A673 (cell line): ENCODE results near the gene AP4B1. TPM values are rescaled to one million over a fixed set of nuclear protein-coding genes. Genes with fewer than 3 reads are reported as not detected.

Experiments used
- BruUV-seq: library from RNA; stranded (reverse); fragments of 400-500 nt; replicated peaks from 2 replicates; lab custom pipeline; 2021; lab: Mats Ljungman, UMichigan
- CTCF ChIA-PET: fragments of 300-600 bp; sonication (Branson Sonifier 250); formaldehyde crosslinking; loops from one replicate; lab custom pipeline; 2022; ENCODE audit warnings: antibody characterized with exemption; lab: Charles Lee
- POLR2A ChIA-PET: fragments of 300-600 bp; sonication (Branson Sonifier 250); formaldehyde crosslinking; loops from one replicate; lab custom pipeline; 2022; ENCODE audit warnings: antibody characterized with exemption; ENCODE audit not compliant: low non-redundant PET; lab: Charles Lee
- DNase-seq: peaks from one replicate; pipeline ENCODE4 v3.0.0-alpha.2; 2015; ENCODE audit warnings: low spot score
- H3K27ac ChIP-seq: fragments of 200-600 bp; sonication (generic); 2 replicates; pipeline ENCODE4 v1.5.1; 2016; ENCODE audit warnings: mixed run types, low read depth, mild to moderate bottlenecking, mixed read lengths, antibody characterized with exemption, low read length; ENCODE audit not compliant: poor library complexity, severe bottlenecking
- H3K27me3 ChIP-seq: fragments of 200-600 bp; sonication (generic); replicated peaks from 2 replicates; pipeline ENCODE4 v1.6.1; 2017; ENCODE audit warnings: mixed run types, low read depth, mild to moderate bottlenecking, mixed read lengths, antibody characterized with exemption, low read length; ENCODE audit not compliant: insufficient read depth, poor library complexity
- H3K36me3 ChIP-seq: fragments of 200-600 bp; sonication (generic); 2 replicates; pipeline ENCODE4 v1.6.1; 2016; ENCODE audit warnings: mixed run types, mild to moderate bottlenecking, mixed read lengths, antibody characterized with exemption, low read length; ENCODE audit not compliant: insufficient read depth, poor library complexity, severe bottlenecking
- H3K4me1 ChIP-seq: fragments of 200-600 bp; sonication (generic); 2 replicates; pipeline ENCODE4 v1.6.1; 2017; ENCODE audit warnings: mixed run types, mild to moderate bottlenecking, mixed read lengths, antibody characterized with exemption, low read length; ENCODE audit not compliant: insufficient read depth, poor library complexity, severe bottlenecking
- H3K4me3 ChIP-seq: fragments of 200-600 bp; sonication (generic); 2 replicates; pipeline ENCODE4 v1.5.1; 2016; ENCODE audit warnings: low read depth, mixed run types, mild to moderate bottlenecking, mixed read lengths, low read length; ENCODE audit not compliant: poor library complexity, severe bottlenecking
- H3K9me3 ChIP-seq: fragments of 200-600 bp; sonication (generic); 2 replicates; pipeline ENCODE4 v1.6.1; 2016; ENCODE audit warnings: mixed run types, low read depth, mild to moderate bottlenecking, mixed read lengths, antibody characterized with exemption, low read length; ENCODE audit not compliant: poor library complexity, severe bottlenecking
- EZH2 ChIP-seq: fragments of 200-600 bp; sonication (generic); IDR thresholded peaks from 2 replicates; pipeline ENCODE4 v1.6.1; 2017; ENCODE audit warnings: borderline replicate concordance, low read depth, mild to moderate bottlenecking, mixed read lengths, antibody characterized with exemption, low read length; ENCODE audit not compliant: poor library complexity, severe bottlenecking
- intact Hi-C: fragments of 100-400 bp; cut with micrococcal nuclease; formaldehyde crosslinking; loops from one replicate; pipeline ENCODE4 v1.10.0; 2022; ENCODE audit not compliant: unreplicated experiment
- total RNA-seq: library from RNA; stranded (reverse); gene quantifications from 2 replicates; pipeline ENCODE4 v1.2.3, GENCODE V29; 2021
- TF ChIP-seq, protein P1 (sequence below): fragments of 300-800, 200-600 bp; sonication (generic); conservative IDR thresholded peaks from 2 replicates; pipeline ENCODE4 v1.5.1; 2017; ENCODE audit warnings: low read depth, mild to moderate bottlenecking, antibody characterized with exemption, low read length, moderate library complexity, mixed read lengths

Gene AP4B1
- total RNA-seq, 1 experiment from 2014 or later = 48.9 TPM

DNA sequence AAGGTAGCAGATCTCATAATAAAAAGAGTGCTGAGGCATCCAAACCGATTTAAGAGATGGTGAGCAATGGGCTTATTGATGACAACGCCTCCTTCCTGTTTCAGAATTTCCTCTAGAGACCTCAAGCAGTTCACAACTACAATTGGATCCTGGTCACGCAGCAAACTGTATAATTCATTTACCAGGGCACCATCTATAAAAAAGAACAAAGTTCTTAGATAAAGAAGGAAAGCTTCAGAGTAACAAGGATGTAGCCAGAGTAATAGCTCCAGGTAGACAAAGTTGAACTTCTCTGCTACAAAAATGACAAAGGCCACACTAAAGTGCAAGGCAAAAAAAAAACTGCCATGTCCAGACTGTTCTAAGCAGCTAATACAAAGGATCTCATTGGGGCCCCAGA, 3.4 kb downstream of the AP4B1 start:
- TF ChIP-seq EZH2 = no peak
- TF ChIP-seq, protein P1, sequence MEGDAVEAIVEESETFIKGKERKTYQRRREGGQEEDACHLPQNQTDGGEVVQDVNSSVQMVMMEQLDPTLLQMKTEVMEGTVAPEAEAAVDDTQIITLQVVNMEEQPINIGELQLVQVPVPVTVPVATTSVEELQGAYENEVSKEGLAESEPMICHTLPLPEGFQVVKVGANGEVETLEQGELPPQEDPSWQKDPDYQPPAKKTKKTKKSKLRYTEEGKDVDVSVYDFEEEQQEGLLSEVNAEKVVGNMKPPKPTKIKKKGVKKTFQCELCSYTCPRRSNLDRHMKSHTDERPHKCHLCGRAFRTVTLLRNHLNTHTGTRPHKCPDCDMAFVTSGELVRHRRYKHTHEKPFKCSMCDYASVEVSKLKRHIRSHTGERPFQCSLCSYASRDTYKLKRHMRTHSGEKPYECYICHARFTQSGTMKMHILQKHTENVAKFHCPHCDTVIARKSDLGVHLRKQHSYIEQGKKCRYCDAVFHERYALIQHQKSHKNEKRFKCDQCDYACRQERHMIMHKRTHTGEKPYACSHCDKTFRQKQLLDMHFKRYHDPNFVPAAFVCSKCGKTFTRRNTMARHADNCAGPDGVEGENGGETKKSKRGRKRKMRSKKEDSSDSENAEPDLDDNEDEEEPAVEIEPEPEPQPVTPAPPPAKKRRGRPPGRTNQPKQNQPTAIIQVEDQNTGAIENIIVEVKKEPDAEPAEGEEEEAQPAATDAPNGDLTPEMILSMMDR = no peak
- Histone ChIP-seq H3K4me3 (no peak overlapping the region), H3K36me3 (peaks cover 65% of the 10 kb centered on the region), H3K27me3 (no peaks in the 10 kb centered on the region), H3K4me1 (peaks cover 10% of the 10 kb centered on the region), H3K27ac (no peak overlapping the region), H3K9me3 (no peaks in the 10 kb centered on the region)
- no TSS peak for BruUV-seq
- ChIA-PET CTCF (no interaction called here), POLR2A (no interaction called here)
- DNase-seq = no peak
- intact Hi-C loops = no loop called here

- Histone ChIP-seq H3K9me3 (no peaks in the 10 kb centered on the region), H3K4me3 (no peak overlapping the region), H3K4me1 (peaks cover 10% of the 10 kb centered on the region), H3K27me3 (no peaks in the 10 kb centered on the region), H3K27ac (no peak overlapping the region), H3K36me3 (peaks cover 85% of the 10 kb centered on the region)
- BruUV-seq = no TSS peak
- intact Hi-C loops = no loop called here
- DNase-seq = no peak
- no peak for TF ChIP-seq EZH2
- TF ChIP-seq, protein P1 = no peak
- ChIA-PET CTCF (interaction anchor here (0.7 kb wide), 1 partner anchor 247 kb away, joined by 3 read pairs; no protein-coding TSS in a partner anchor), POLR2A (no interaction called here)
These were observed 5.5 kb downstream of the AP4B1 start for GRCh38 chr1:113899111-113899510.

GRCh38 chr1:113898241-113898814, 6.3 kb downstream of the AP4B1 start:
- DNase-seq = no peak
- no TSS peak for BruUV-seq
- CTCF ChIA-PET = interaction anchor here (0.7 kb wide), 1 partner anchor 248 kb away, joined by 3 read pairs; no protein-coding TSS in a partner anchor
- intact Hi-C loops = no loop called here
- POLR2A ChIA-PET = no interaction called here
- no peak for TF ChIP-seq EZH2
- TF ChIP-seq, protein P1 = no peak
- Histone ChIP-seq H3K27ac (no peak overlapping the region), H3K9me3 (no peaks in the 10 kb centered on the region), H3K27me3 (no peaks in the 10 kb centered on the region), H3K4me1 (peaks cover 4% of the 10 kb centered on the region), H3K36me3 (peaks cover 86% of the 10 kb centered on the region), H3K4me3 (no peak overlapping the region)
